Measurements from ENCODE around the gene ZNF488.

ZNF488 gene

GRCh38 chr10:47326306-47326926 lies 57.7 kb downstream of the ZNF488 start:
- Histone ChIP-seq H4K20me1 (ENCODE audit: insufficient read depth) (no peaks in the 10 kb centered on the region), H3K79me2 (ENCODE audit: insufficient read depth, low read depth) (no peaks in the 10 kb centered on the region), H3K4me1 (ENCODE audit: low read depth, poor library complexity, severe bottlenecking) (no peaks in the 10 kb centered on the region), H3K27ac (no peak overlapping the region), H3K4me2 (no peak overlapping the region), H2AFZ (ENCODE audit: low read depth) (no peak overlapping the region), H3K27me3 (ENCODE audit: insufficient read depth, low read depth) (no peaks in the 10 kb centered on the region), H3K4me3 (IDR thresholded peaks at IDR 0.05; ENCODE audit: insufficient read depth, low read depth, low read length) (no peak overlapping the region), H3K36me3 (ENCODE audit: insufficient read depth) (no peaks in the 10 kb centered on the region), H3K9ac (no peak overlapping the region)
- no peak for TF ChIP-seq CTCF (conservative IDR thresholded peaks at IDR 0.05; ENCODE audit: low read depth, low read length)

- no peaks in the 10 kb centered on the region for H3K36me3 ChIP-seq (ENCODE audit: insufficient read depth)
- no peaks in the 10 kb centered on the region for H4K20me1 ChIP-seq (ENCODE audit: insufficient read depth)
- no peak overlapping the region for H2AFZ ChIP-seq (ENCODE audit: low read depth)
- no peaks in the 10 kb centered on the region for H3K4me1 ChIP-seq (ENCODE audit: low read depth, poor library complexity, severe bottlenecking)
- H3K9ac ChIP-seq, result no peak overlapping the region
- no peak overlapping the region for H3K27ac ChIP-seq
- no peak for TF ChIP-seq CTCF (conservative IDR thresholded peaks at IDR 0.05; ENCODE audit: low read depth, low read length)
- H3K4me3 ChIP-seq (IDR thresholded peaks at IDR 0.05; ENCODE audit: insufficient read depth, low read depth, low read length), result no peak overlapping the region
- H3K79me2 ChIP-seq (ENCODE audit: insufficient read depth, low read depth), result no peaks in the 10 kb centered on the region
- H3K4me2 ChIP-seq, result no peak overlapping the region
- H3K27me3 ChIP-seq (ENCODE audit: insufficient read depth, low read depth), result no peaks in the 10 kb centered on the region
These were observed 58.5 kb downstream of the ZNF488 start for GRCh38 chr10:47325303-47326291.

- H3K27ac ChIP-seq, result no peak overlapping the region
- H3K4me1 ChIP-seq (ENCODE audit: low read depth, poor library complexity, severe bottlenecking), result no peaks in the 10 kb centered on the region
- no peak for TF ChIP-seq CTCF (conservative IDR thresholded peaks at IDR 0.05; ENCODE audit: low read depth, low read length)
- H3K4me2 ChIP-seq, result no peak overlapping the region
- no peaks in the 10 kb centered on the region for H3K27me3 ChIP-seq (ENCODE audit: insufficient read depth, low read depth)
- no peaks in the 10 kb centered on the region for H3K36me3 ChIP-seq (ENCODE audit: insufficient read depth)
- no peak overlapping the region for H3K9ac ChIP-seq
- no peaks in the 10 kb centered on the region for H3K79me2 ChIP-seq (ENCODE audit: insufficient read depth, low read depth)
- H4K20me1 ChIP-seq (ENCODE audit: insufficient read depth), result no peaks in the 10 kb centered on the region
- H3K4me3 ChIP-seq (IDR thresholded peaks at IDR 0.05; ENCODE audit: insufficient read depth, low read depth, low read length), result no peak overlapping the region
- H2AFZ ChIP-seq (ENCODE audit: low read depth), result no peak overlapping the region
These were observed 60.3 kb downstream of the ZNF488 start for GRCh38 chr10:47323636-47324296.

GRCh38 chr10:47323087-47323486 lies 61.0 kb downstream of the ZNF488 start:
- Histone ChIP-seq H3K9ac (no peak overlapping the region), H3K4me3 (IDR thresholded peaks at IDR 0.05; ENCODE audit: insufficient read depth, low read depth, low read length) (no peak overlapping the region), H4K20me1 (ENCODE audit: insufficient read depth) (no peaks in the 10 kb centered on the region), H3K27ac (no peak overlapping the region), H2AFZ (ENCODE audit: low read depth) (no peak overlapping the region), H3K4me1 (ENCODE audit: low read depth, poor library complexity, severe bottlenecking) (no peaks in the 10 kb centered on the region), H3K27me3 (ENCODE audit: insufficient read depth, low read depth) (no peaks in the 10 kb centered on the region), H3K4me2 (no peak overlapping the region), H3K79me2 (ENCODE audit: insufficient read depth, low read depth) (no peaks in the 10 kb centered on the region), H3K36me3 (ENCODE audit: insufficient read depth) (no peaks in the 10 kb centered on the region)
- TF ChIP-seq CTCF (conservative IDR thresholded peaks at IDR 0.05; ENCODE audit: low read depth, low read length), result no peak
